ENCODE results near the gene WIPF1.

The WIPF1 gene

GRCh38 chr2:174581491-174581890, 16.1 kb downstream of the WIPF1 start:
- H3K9ac ChIP-seq (ENCODE audit: low read depth, low read length, poor library complexity) = no peak overlapping the region
- H4K8ac ChIP-seq (ENCODE audit: low read depth, low read length) = no peak overlapping the region
- no peak overlapping the region for H3K27ac ChIP-seq (replicated peaks; ENCODE audit: low read length)
- H3K4ac ChIP-seq (ENCODE audit: low read length) = no peak overlapping the region
- no peak for DNase-seq (ENCODE audit: low spot score)
- H3K23ac ChIP-seq (ENCODE audit: low read depth, low read length, poor library complexity) = no peak overlapping the region
- no peak overlapping the region for H3K18ac ChIP-seq (ENCODE audit: low read length)
- no peaks in the 10 kb centered on the region for H3K9me3 ChIP-seq (replicated peaks in 1 of 2; ENCODE audit: control insufficient read depth in 2 of 2, insufficient read depth in 1 of 2, low read depth in 1 of 2, low read length in 2 of 2)
- H2BK12ac ChIP-seq (ENCODE audit: low read length) = no peak overlapping the region
- no peak overlapping the region for H2BK5ac ChIP-seq (ENCODE audit: low read length)
- no peaks in the 10 kb centered on the region for H3K27me3 ChIP-seq (ENCODE audit: control insufficient read depth in 3 of 3, insufficient read depth in 3 of 3, low read depth in 1 of 3, low read length in 3 of 3)
- H3K4me2 ChIP-seq (ENCODE audit: insufficient read depth, low read length, poor library complexity, severe bottlenecking) = no peak overlapping the region
- no peak overlapping the region for H3K14ac ChIP-seq (ENCODE audit: low read length)
- H2BK15ac ChIP-seq (ENCODE audit: low read length) = no peak overlapping the region
- H3K4me1 ChIP-seq (ENCODE audit: control insufficient read depth in 2 of 2, insufficient read depth in 1 of 2, low read depth in 1 of 2, low read length in 2 of 2) = peaks cover 6 to 8% of the 10 kb centered on the region in 2 donors
- no peak overlapping the region for H2AFZ ChIP-seq (ENCODE audit: low read length)
- no peak overlapping the region for H2BK120ac ChIP-seq (ENCODE audit: low read depth, low read length)
- H3K36me3 ChIP-seq (replicated peaks in 1 of 2; ENCODE audit: control insufficient read depth in 2 of 2, insufficient read depth in 2 of 2, low read length in 2 of 2) = peaks cover 4 to 68% of the 10 kb centered on the region in 2 donors
- H2AK5ac ChIP-seq (ENCODE audit: low read depth, low read length) = no peak overlapping the region
- H3K79me1 ChIP-seq (ENCODE audit: low read depth, low read length) = no peaks in the 10 kb centered on the region
- no CpG with 5 or more reads among the region's 6 CpGs for WGBS, 2 donors (ENCODE audit: extremely low coverage in 2 of 2, insufficient read length in 2 of 2, insufficient replicate concordance in 1 of 2)
- no peak overlapping the region for H3K4me3 ChIP-seq (ENCODE audit: low read length in 2 of 2)
- no peak overlapping the region for H4K91ac ChIP-seq (ENCODE audit: low read depth, low read length, poor library complexity)

GRCh38 chr2:174580951-174581350, 16.7 kb downstream of the WIPF1 start:
- Histone ChIP-seq H2BK120ac (ENCODE audit: low read depth, low read length) (no peak overlapping the region), H3K4me3 (ENCODE audit: low read length in 2 of 2) (no peak overlapping the region), H3K4ac (ENCODE audit: low read length) (no peak overlapping the region), H3K9ac (ENCODE audit: low read depth, low read length, poor library complexity) (no peak overlapping the region), H3K79me1 (ENCODE audit: low read depth, low read length) (no peaks in the 10 kb centered on the region), H3K36me3 (replicated peaks in 1 of 2; ENCODE audit: control insufficient read depth in 2 of 2, insufficient read depth in 2 of 2, low read length in 2 of 2) (peaks cover 4 to 70% of the 10 kb centered on the region in 2 donors), H2BK12ac (ENCODE audit: low read length) (no peak overlapping the region), H3K4me1 (ENCODE audit: control insufficient read depth in 2 of 2, insufficient read depth in 1 of 2, low read depth in 1 of 2, low read length in 2 of 2) (peaks cover 4 to 6% of the 10 kb centered on the region in 2 donors), H4K91ac (ENCODE audit: low read depth, low read length, poor library complexity) (no peak overlapping the region), H3K27ac (replicated peaks; ENCODE audit: low read length) (no peak overlapping the region), H3K4me2 (ENCODE audit: insufficient read depth, low read length, poor library complexity, severe bottlenecking) (no peak overlapping the region), H3K27me3 (ENCODE audit: control insufficient read depth in 3 of 3, insufficient read depth in 3 of 3, low read depth in 1 of 3, low read length in 3 of 3) (no peaks in the 10 kb centered on the region), H3K23ac (ENCODE audit: low read depth, low read length, poor library complexity) (no peak overlapping the region), H3K14ac (ENCODE audit: low read length) (no peak overlapping the region), H2BK5ac (ENCODE audit: low read length) (no peak overlapping the region), H4K8ac (ENCODE audit: low read depth, low read length) (no peak overlapping the region), H3K18ac (ENCODE audit: low read length) (no peak overlapping the region), H3K9me3 (replicated peaks in 1 of 2; ENCODE audit: control insufficient read depth in 2 of 2, insufficient read depth in 1 of 2, low read depth in 1 of 2, low read length in 2 of 2) (no peaks in the 10 kb centered on the region), H2AFZ (ENCODE audit: low read length) (no peak overlapping the region), H2BK15ac (ENCODE audit: low read length) (no peak overlapping the region), H2AK5ac (ENCODE audit: low read depth, low read length) (no peak overlapping the region)
- DNase-seq (ENCODE audit: low spot score) = no peak
- WGBS, 2 donors (ENCODE audit: extremely low coverage in 2 of 2, insufficient read length in 2 of 2, insufficient replicate concordance in 1 of 2) = no CpG with 5 or more reads among the region's 2 CpGs

GRCh38 chr2:174577967-174578589, 19.5 kb downstream of the WIPF1 start:
- Histone ChIP-seq H3K18ac (ENCODE audit: low read length) (no peak overlapping the region), H2BK5ac (ENCODE audit: low read length) (no peak overlapping the region), H3K9ac (ENCODE audit: low read depth, low read length, poor library complexity) (no peak overlapping the region), H4K91ac (ENCODE audit: low read depth, low read length, poor library complexity) (no peak overlapping the region), H3K4me1 (ENCODE audit: control insufficient read depth in 2 of 2, insufficient read depth in 1 of 2, low read depth in 1 of 2, low read length in 2 of 2) (no peaks in the 10 kb centered on the region), H3K14ac (ENCODE audit: low read length) (no peak overlapping the region), H3K4me2 (ENCODE audit: insufficient read depth, low read length, poor library complexity, severe bottlenecking) (no peak overlapping the region), H2BK15ac (ENCODE audit: low read length) (no peak overlapping the region), H3K79me1 (ENCODE audit: low read depth, low read length) (no peaks in the 10 kb centered on the region), H3K36me3 (replicated peaks in 1 of 2; ENCODE audit: control insufficient read depth in 2 of 2, insufficient read depth in 2 of 2, low read length in 2 of 2) (peaks cover 2 to 76% of the 10 kb centered on the region in 2 donors), H2AFZ (ENCODE audit: low read length) (no peak overlapping the region), H4K8ac (ENCODE audit: low read depth, low read length) (no peak overlapping the region), H3K4ac (ENCODE audit: low read length) (no peak overlapping the region), H2BK12ac (ENCODE audit: low read length) (no peak overlapping the region), H3K27me3 (ENCODE audit: control insufficient read depth in 3 of 3, insufficient read depth in 3 of 3, low read depth in 1 of 3, low read length in 3 of 3) (no peaks in the 10 kb centered on the region), H3K9me3 (replicated peaks in 1 of 2; ENCODE audit: control insufficient read depth in 2 of 2, insufficient read depth in 1 of 2, low read depth in 1 of 2, low read length in 2 of 2) (no peaks in the 10 kb centered on the region), H2AK5ac (ENCODE audit: low read depth, low read length) (no peak overlapping the region), H3K23ac (ENCODE audit: low read depth, low read length, poor library complexity) (no peak overlapping the region), H2BK120ac (ENCODE audit: low read depth, low read length) (no peak overlapping the region), H3K4me3 (ENCODE audit: low read length in 2 of 2) (no peak overlapping the region), H3K27ac (replicated peaks; ENCODE audit: low read length) (no peak overlapping the region)
- no peak for DNase-seq (ENCODE audit: low spot score)

- H2AFZ ChIP-seq (ENCODE audit: low read length) = no peak overlapping the region
- no peak overlapping the region for H4K91ac ChIP-seq (ENCODE audit: low read depth, low read length, poor library complexity)
- H2AK5ac ChIP-seq (ENCODE audit: low read depth, low read length) = no peak overlapping the region
- no peak overlapping the region for H3K4ac ChIP-seq (ENCODE audit: low read length)
- no peak overlapping the region for H2BK120ac ChIP-seq (ENCODE audit: low read depth, low read length)
- H4K8ac ChIP-seq (ENCODE audit: low read depth, low read length) = no peak overlapping the region
- no peaks in the 10 kb centered on the region for H3K9me3 ChIP-seq (replicated peaks in 1 of 2; ENCODE audit: control insufficient read depth in 2 of 2, insufficient read depth in 1 of 2, low read depth in 1 of 2, low read length in 2 of 2)
- H3K23ac ChIP-seq (ENCODE audit: low read depth, low read length, poor library complexity) = no peak overlapping the region
- DNase-seq (ENCODE audit: low spot score) = no peak
- no peak overlapping the region for H3K14ac ChIP-seq (ENCODE audit: low read length)
- no peaks in the 10 kb centered on the region for H3K27me3 ChIP-seq (ENCODE audit: control insufficient read depth in 3 of 3, insufficient read depth in 3 of 3, low read depth in 1 of 3, low read length in 3 of 3)
- H3K4me3 ChIP-seq (ENCODE audit: low read length in 2 of 2) = no peak overlapping the region
- no peak overlapping the region for H2BK5ac ChIP-seq (ENCODE audit: low read length)
- no peaks in the 10 kb centered on the region for H3K4me1 ChIP-seq (ENCODE audit: control insufficient read depth in 2 of 2, insufficient read depth in 1 of 2, low read depth in 1 of 2, low read length in 2 of 2)
- H3K18ac ChIP-seq (ENCODE audit: low read length) = no peak overlapping the region
- H3K79me1 ChIP-seq (ENCODE audit: low read depth, low read length) = no peaks in the 10 kb centered on the region
- H2BK12ac ChIP-seq (ENCODE audit: low read length) = no peak overlapping the region
- H3K36me3 ChIP-seq (replicated peaks in 1 of 2; ENCODE audit: control insufficient read depth in 2 of 2, insufficient read depth in 2 of 2, low read length in 2 of 2) = peaks cover 8 to 77% of the 10 kb centered on the region in 2 donors
- no peak overlapping the region for H3K9ac ChIP-seq (ENCODE audit: low read depth, low read length, poor library complexity)
- no peak overlapping the region for H2BK15ac ChIP-seq (ENCODE audit: low read length)
- no CpG with 5 or more reads among the region's 16 CpGs for WGBS, 2 donors (ENCODE audit: extremely low coverage in 2 of 2, insufficient read length in 2 of 2, insufficient replicate concordance in 1 of 2)
- no peak overlapping the region for H3K4me2 ChIP-seq (ENCODE audit: insufficient read depth, low read length, poor library complexity, severe bottlenecking)
- H3K27ac ChIP-seq (replicated peaks; ENCODE audit: low read length) = no peak overlapping the region
These were observed 22.4 kb downstream of the WIPF1 start for GRCh38 chr2:174575124-174575776.

All from neuronal stem cell (in vitro differentiated cells).